Subcutaneous adipose tissue (tissue), 4 donors: Measurements from ENCODE around the gene SLC44A1. TPM values are rescaled to one million over a fixed set of nuclear protein-coding genes. Genes with fewer than 3 reads are reported as not detected.

Experiments used
- total RNA-seq, 4 donors: library from RNA; depleted of rRNA; stranded (reverse); fragments of >200 nt; gene quantifications; one replicate each; pipeline ENCODE4 v1.1.0, GENCODE V29; 2016
- TF ChIP-seq, protein P1 (sequence below): fragments of 450-650 bp; IDR thresholded peaks from one replicate; pipeline ENCODE4 v1.5.1; 2016; ENCODE audit warnings: low read depth, mild to moderate bottlenecking, control low read depth, antibody characterized with exemption, moderate library complexity

Gene SLC44A1
- total RNA-seq, 4 donors from 2014 or later, result 48.2 to 85.5 (median 53.4) TPM

DNA sequence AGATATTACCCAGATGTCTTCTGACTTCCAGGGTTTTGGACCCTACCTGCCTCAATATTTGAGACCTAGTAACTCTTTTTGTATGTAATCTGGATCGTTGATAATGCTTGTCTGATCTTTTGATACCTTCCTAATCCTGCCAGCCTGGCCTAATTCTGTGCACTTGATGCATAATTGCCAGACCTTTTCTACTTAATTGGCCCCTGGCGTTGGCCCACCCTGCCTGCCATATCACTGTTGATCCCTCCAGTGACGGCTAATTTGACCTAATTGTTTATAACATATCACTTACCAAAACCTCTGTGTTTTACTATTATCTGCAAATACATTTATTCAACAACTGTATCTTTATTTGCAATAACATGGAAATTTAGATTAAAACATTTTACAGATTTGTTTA lies 49.0 kb downstream of the SLC44A1 start:
- TF ChIP-seq, protein P1, sequence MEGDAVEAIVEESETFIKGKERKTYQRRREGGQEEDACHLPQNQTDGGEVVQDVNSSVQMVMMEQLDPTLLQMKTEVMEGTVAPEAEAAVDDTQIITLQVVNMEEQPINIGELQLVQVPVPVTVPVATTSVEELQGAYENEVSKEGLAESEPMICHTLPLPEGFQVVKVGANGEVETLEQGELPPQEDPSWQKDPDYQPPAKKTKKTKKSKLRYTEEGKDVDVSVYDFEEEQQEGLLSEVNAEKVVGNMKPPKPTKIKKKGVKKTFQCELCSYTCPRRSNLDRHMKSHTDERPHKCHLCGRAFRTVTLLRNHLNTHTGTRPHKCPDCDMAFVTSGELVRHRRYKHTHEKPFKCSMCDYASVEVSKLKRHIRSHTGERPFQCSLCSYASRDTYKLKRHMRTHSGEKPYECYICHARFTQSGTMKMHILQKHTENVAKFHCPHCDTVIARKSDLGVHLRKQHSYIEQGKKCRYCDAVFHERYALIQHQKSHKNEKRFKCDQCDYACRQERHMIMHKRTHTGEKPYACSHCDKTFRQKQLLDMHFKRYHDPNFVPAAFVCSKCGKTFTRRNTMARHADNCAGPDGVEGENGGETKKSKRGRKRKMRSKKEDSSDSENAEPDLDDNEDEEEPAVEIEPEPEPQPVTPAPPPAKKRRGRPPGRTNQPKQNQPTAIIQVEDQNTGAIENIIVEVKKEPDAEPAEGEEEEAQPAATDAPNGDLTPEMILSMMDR, result no peak

- TF ChIP-seq, protein P1, result no peak
Observed at GRCh38 chr9:105295201-105295550, 50.7 kb downstream of the SLC44A1 start.

- TF ChIP-seq, protein P1, result no peak
Observed at GRCh38 chr9:105295986-105296385, 51.5 kb downstream of the SLC44A1 start.

- TF ChIP-seq, protein P1, result no peak
Observed at GRCh38 chr9:105296445-105296844, 52.0 kb downstream of the SLC44A1 start.

GRCh38 chr9:105296877-105297287 lies 52.4 kb downstream of the SLC44A1 start:
- TF ChIP-seq, protein P1, result no peak

DNA sequence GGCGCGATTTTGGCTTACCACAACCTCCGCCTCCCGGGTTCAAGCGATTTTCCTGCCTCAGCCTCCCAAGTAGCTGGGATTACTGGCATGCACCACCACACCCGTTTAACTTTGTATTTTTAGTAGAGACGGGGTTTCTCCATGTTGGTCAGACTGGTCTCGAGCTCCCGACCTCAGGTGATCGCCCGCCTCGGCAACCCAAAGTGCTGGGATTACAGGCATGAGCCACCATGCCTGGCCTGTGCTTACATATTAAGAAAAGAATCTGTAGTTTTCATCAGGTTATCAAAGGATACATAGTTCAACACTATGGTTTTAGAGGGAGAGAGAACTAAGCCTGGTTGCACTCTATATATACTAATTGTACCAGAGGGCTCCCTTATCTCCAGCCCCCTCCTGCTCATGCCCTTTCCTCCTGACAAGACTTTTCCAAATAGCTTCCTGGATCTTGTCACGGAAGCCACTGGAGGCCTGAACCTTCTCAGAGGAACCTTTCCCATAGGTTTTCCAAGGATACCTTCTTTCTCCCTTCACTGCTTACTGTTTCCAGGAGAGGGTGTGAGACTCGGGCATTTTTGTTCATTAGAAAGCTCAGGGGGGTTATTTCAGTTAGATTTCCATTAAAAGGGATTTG lies 53.1 kb downstream of the SLC44A1 start:
- TF ChIP-seq, protein P1, result no peak

DNA sequence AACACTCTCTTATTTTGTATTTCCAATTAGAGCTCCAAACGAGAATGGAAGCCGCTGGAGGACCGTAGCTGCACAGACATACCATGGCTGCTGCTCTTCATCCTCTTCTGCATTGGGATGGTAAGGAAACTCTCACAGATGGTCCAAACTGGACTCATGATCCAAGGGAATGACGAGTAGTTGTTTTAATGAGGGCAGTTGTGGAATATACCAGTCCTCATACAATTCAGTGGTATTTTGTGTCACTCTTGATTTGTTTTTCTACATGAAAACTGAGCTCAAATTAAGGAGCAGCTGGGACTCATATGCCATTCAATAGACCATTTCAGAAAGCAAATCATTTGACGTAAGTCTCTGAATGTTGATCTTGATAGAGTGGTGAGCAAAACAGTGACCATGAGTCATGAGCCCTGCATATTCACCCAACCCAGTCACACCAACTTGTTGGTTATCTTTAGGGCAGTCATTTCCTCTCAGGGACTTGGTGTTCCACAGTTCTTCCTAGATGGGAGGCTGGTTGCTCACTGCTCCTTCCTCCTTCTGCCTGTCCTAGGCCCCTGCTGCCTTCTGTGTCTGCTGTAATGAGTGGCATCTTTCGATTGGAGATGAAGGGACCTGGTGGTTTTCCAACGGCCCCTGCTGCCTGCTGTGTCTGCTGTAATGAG lies 54.9 kb downstream of the SLC44A1 start:
- TF ChIP-seq, protein P1, result no peak
